GM23248 (cell line): Measurements from ENCODE around the gene OLFML3.

Experiments used
- EZH2 ChIP-seq: fragments of 200-600 bp; sonication (generic); IDR thresholded peaks from 2 replicates; pipeline ENCODE4 v1.6.1; 2018; ENCODE audit warnings: antibody characterized with exemption, mild to moderate bottlenecking; ENCODE audit not compliant: insufficient read depth, poor library complexity, severe bottlenecking
- EZH2phosphoT487 ChIP-seq: fragments of 200-600 bp; sonication (generic); IDR thresholded peaks from 2 replicates; pipeline ENCODE4 v1.6.1; 2018; ENCODE audit warnings: antibody characterized with exemption, moderate library complexity, mild to moderate bottlenecking, low read depth; ENCODE audit not compliant: insufficient read depth

DNA sequence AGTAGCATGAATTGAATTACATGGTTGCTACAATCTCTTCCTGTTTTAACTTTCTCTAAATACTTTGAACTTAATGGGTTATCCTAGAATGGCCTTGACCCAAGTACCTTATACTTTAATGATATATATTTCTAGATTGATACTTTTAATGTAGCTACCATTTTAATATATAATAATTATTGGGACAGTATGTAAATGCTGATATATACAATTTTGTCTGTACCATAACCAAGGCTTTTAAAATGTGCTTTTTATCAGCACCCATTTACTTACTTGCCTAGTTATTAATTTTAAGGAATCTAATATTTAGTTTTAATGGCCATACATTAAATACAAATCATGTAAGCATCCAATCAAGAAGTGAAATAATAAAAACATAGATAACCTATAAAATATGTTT, 36.7 kb upstream of the OLFML3 start:
- TF ChIP-seq EZH2phosphoT487 (no peak), EZH2 (no peak)
